Stimulated activated CD8-positive, alpha-beta memory T cell treated with anti-CD3 and anti-CD28 coated beads, Interleukin-2, amount 100 ng/mL, for 48 hours (primary cell): ENCODE results near the gene ADRA2C.

ENCODE experiments used
- DNase-seq, 2 donors: peaks; one replicate each; pipeline ENCODE4 v3.0.0-alpha.2; 2020; ENCODE audit warnings: low read depth in 2 of 2

The ADRA2C gene

GRCh38 chr4:3797831-3798790 is 31.9 kb downstream of the ADRA2C start:
- DNase-seq, result no peak

- DNase-seq, result no peak
These were observed 33.3 kb downstream of the ADRA2C start for GRCh38 chr4:3799496-3799895.

GRCh38 chr4:3800351-3800750 is 34.2 kb downstream of the ADRA2C start:
- no peak for DNase-seq

GRCh38 chr4:3801521-3801920 is 35.3 kb downstream of the ADRA2C start:
- DNase-seq, result no peak

- no peak for DNase-seq
These were observed 35.9 kb downstream of the ADRA2C start for GRCh38 chr4:3801931-3802550.

GRCh38 chr4:3802571-3803474 is 36.6 kb downstream of the ADRA2C start:
- DNase-seq, result no peak

- DNase-seq, result no peak
These were observed 37.3 kb downstream of the ADRA2C start for GRCh38 chr4:3803475-3803847.

GRCh38 chr4:3803946-3804345 is 37.8 kb downstream of the ADRA2C start:
- DNase-seq, result no peak

- no peak for DNase-seq
These were observed 38.8 kb downstream of the ADRA2C start for GRCh38 chr4:3805026-3805425.

GRCh38 chr4:3805731-3806130 is 39.5 kb downstream of the ADRA2C start:
- DNase-seq, result no peak

GRCh38 chr4:3807311-3807710 is 41.1 kb downstream of the ADRA2C start:
- no peak for DNase-seq

- DNase-seq, result no peak
These were observed 41.8 kb downstream of the ADRA2C start for GRCh38 chr4:3807822-3808496.

- DNase-seq, result no peak
These were observed 42.4 kb downstream of the ADRA2C start for GRCh38 chr4:3808597-3808996.

- no peak for DNase-seq
These were observed 42.8 kb downstream of the ADRA2C start for GRCh38 chr4:3809028-3809427.

- no peak for DNase-seq
These were observed 43.4 kb downstream of the ADRA2C start for GRCh38 chr4:3809451-3810110.

GRCh38 chr4:3810111-3810680 is 44.0 kb downstream of the ADRA2C start:
- no peak for DNase-seq

GRCh38 chr4:3810796-3811485 is 44.8 kb downstream of the ADRA2C start:
- no peak for DNase-seq

- DNase-seq, result no peak
These were observed 45.4 kb downstream of the ADRA2C start for GRCh38 chr4:3811621-3812020.

GRCh38 chr4:3812211-3812934 is 46.2 kb downstream of the ADRA2C start:
- DNase-seq, result no peak
